Measurements from ENCODE around the gene HMCN2.
A peak's percentile ranks its signal among the peaks of the same experiment; 100 is the strongest.

The HMCN2 gene

GRCh38 chr9:130438382-130438981, 172.9 kb downstream of the HMCN2 start:
- no peak for DNase-seq

- no peak for DNase-seq
Observed at GRCh38 chr9:130441031-130441430, 175.5 kb downstream of the HMCN2 start.

- DNase-seq: no peak
Observed at GRCh38 chr9:130442746-130443455, 177.3 kb downstream of the HMCN2 start.

- no peak for DNase-seq
Observed at GRCh38 chr9:130443456-130443801, 177.9 kb downstream of the HMCN2 start.

- DNase-seq: no peak
Observed at GRCh38 chr9:130443840-130444492, 178.4 kb downstream of the HMCN2 start.

GRCh38 chr9:130444565-130445221, 179.1 kb downstream of the HMCN2 start, which contains the start of gene ASS1:
Gene ASS1 (plus strand): TSS chr9:130444961. CDS start chr9:130452229, 7,268 bp downstream.
- no peak for DNase-seq

GRCh38 chr9:130445268-130445983, 179.9 kb downstream of the HMCN2 start:
- no peak for DNase-seq

GRCh38 chr9:130446101-130446861, 180.7 kb downstream of the HMCN2 start:
- DNase-seq: no peak

GRCh38 chr9:130447193-130447816, 181.7 kb downstream of the HMCN2 start:
- DNase-seq: no peak

- no peak for DNase-seq
Observed at GRCh38 chr9:130448035-130448624, 182.6 kb downstream of the HMCN2 start.

- no peak for DNase-seq
Observed at GRCh38 chr9:130448771-130449603, 183.4 kb downstream of the HMCN2 start.

GRCh38 chr9:130450344-130451003, 184.9 kb downstream of the HMCN2 start:
- no peak for DNase-seq

GRCh38 chr9:130451004-130451390, 185.4 kb downstream of the HMCN2 start:
- DNase-seq: no peak

GRCh38 chr9:130451509-130452388, 186.2 kb downstream of the HMCN2 start:
- DNase-seq: peak; percentile 58

GRCh38 chr9:130452835-130453234, 187.3 kb downstream of the HMCN2 start:
- DNase-seq: no peak

- DNase-seq: no peak
Observed at GRCh38 chr9:130453487-130453886, 187.9 kb downstream of the HMCN2 start.

GRCh38 chr9:130454096-130454811, 188.7 kb downstream of the HMCN2 start:
- DNase-seq: no peak

- no peak for DNase-seq
Observed at GRCh38 chr9:130454812-130455325, 189.3 kb downstream of the HMCN2 start.
